Fibroblast of the aortic adventitia (primary cell): ENCODE measurements around the gene ADAP2. TPM values are rescaled to one million over a fixed set of nuclear protein-coding genes. Genes with fewer than 3 reads are reported as not detected.
"Not testable (repeated sequence)": the region's sequence is repeated elsewhere in the genome, so short reads cannot be mapped to it uniquely, and the experiment has no call there.

Source experiments
- DNase-seq: peaks from one replicate; pipeline ENCODE4 v3.0.0-alpha.2; 2010; ENCODE audit warnings: low read depth
- H3K4me3 ChIP-seq: 2 replicates; pipeline ENCODE4 v1.5.1; 2011; ENCODE audit warnings: low read depth, mild to moderate bottlenecking, control low read depth, low read length, moderate library complexity
- CTCF ChIP-seq: IDR thresholded peaks from 2 replicates; pipeline ENCODE4 v1.5.1; 2011; ENCODE audit warnings: mild to moderate bottlenecking, low read length, control low read depth, inconsistent platforms; ENCODE audit not compliant: insufficient read depth
- total RNA-seq: library from RNA; depleted of rRNA; stranded (reverse); fragments of >200 nt; gene quantifications from 2 replicates; pipeline ENCODE4 v1.2.3, GENCODE V29; 2012; ENCODE audit warnings: low replicate concordance

The ADAP2 gene
- total RNA-seq, 1 donor = 0.27 TPM

GRCh38 chr17:30922235-30923030 lies 688 bp downstream of the ADAP2 start:
- H3K4me3 ChIP-seq = peak overlapping the region; percentile 42
- TF ChIP-seq CTCF = no peak
- no peak for DNase-seq

GRCh38 chr17:30924341-30924740 lies 2.6 kb downstream of the ADAP2 start:
- DNase-seq = no peak
- TF ChIP-seq CTCF = no peak
- H3K4me3 ChIP-seq = no peak overlapping the region

GRCh38 chr17:30926516-30926915 lies 4.8 kb downstream of the ADAP2 start:
- no peak for TF ChIP-seq CTCF
- H3K4me3 ChIP-seq = no peak overlapping the region
- DNase-seq = no peak

- no peak for DNase-seq
- no peak for TF ChIP-seq CTCF
- H3K4me3 ChIP-seq = no peak overlapping the region
Measured at GRCh38 chr17:30927756-30928155, 6.0 kb downstream of the ADAP2 start.

- DNase-seq = no peak
- no peak overlapping the region for H3K4me3 ChIP-seq
- TF ChIP-seq CTCF = no peak
Measured at GRCh38 chr17:30928584-30928983, 6.8 kb downstream of the ADAP2 start.

GRCh38 chr17:30929081-30929633 lies 7.4 kb downstream of the ADAP2 start:
- H3K4me3 ChIP-seq = no peak overlapping the region
- DNase-seq = no peak
- TF ChIP-seq CTCF = no peak

- not testable (repeated sequence) for DNase-seq, H3K4me3 ChIP-seq
Measured at GRCh38 chr17:30929861-30930260, 8.1 kb downstream of the ADAP2 start.
